HG03571 (cell line): Measurements from ENCODE around the gene TOR1AIP1.
"Not testable (repeated sequence)": the region's sequence is repeated elsewhere in the genome, so short reads cannot be mapped to it uniquely, and the experiment has no call there.

Source experiments
- ATAC-seq: cut with Tn5 transposase; IDR thresholded peaks from one replicate; pipeline ENCODE4 v1.9.1; 2021; ENCODE audit not compliant: unreplicated experiment

TOR1AIP1 gene, protein sequence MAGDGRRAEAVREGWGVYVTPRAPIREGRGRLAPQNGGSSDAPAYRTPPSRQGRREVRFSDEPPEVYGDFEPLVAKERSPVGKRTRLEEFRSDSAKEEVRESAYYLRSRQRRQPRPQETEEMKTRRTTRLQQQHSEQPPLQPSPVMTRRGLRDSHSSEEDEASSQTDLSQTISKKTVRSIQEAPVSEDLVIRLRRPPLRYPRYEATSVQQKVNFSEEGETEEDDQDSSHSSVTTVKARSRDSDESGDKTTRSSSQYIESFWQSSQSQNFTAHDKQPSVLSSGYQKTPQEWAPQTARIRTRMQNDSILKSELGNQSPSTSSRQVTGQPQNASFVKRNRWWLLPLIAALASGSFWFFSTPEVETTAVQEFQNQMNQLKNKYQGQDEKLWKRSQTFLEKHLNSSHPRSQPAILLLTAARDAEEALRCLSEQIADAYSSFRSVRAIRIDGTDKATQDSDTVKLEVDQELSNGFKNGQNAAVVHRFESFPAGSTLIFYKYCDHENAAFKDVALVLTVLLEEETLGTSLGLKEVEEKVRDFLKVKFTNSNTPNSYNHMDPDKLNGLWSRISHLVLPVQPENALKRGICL

DNA sequence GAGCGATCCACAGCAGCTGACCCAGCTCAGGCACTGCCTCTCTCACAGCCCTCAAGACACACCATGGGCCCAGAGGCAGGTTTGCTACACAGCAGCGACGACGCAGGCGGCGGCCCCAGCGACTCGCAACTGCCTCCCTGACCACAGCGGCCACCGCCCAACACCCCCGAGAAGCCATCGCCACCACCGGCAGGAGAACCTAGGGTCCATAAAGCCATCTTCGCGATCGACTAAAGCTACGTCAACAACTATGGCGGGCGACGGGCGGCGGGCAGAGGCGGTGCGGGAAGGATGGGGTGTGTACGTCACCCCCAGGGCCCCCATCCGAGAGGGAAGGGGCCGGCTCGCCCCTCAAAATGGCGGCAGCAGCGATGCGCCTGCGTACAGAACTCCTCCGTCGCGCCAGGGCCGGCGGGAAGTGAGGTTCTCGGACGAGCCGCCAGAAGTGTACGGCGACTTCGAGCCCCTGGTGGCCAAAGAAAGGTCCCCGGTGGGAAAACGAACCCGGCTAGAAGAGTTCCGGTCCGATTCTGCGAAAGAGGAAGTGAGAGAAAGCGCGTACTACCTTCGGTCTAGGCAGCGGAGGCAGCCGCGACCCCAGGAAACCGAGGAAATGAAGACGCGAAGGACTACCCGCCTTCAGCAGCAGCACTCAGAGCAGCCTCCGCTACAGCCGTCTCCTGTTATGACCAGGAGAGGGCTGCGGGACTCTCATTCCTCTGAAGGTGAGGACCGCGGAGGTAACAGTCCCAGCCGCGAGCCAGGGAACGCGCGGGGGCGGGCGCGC lies at the start of gene TOR1AIP1:
Gene TOR1AIP1, plus strand, starts transcription at position 33 of the 787 bp plus-strand sequence. Its CDS starts 218 bp downstream, at position 251.
- peak; percentile 73 for ATAC-seq

DNA sequence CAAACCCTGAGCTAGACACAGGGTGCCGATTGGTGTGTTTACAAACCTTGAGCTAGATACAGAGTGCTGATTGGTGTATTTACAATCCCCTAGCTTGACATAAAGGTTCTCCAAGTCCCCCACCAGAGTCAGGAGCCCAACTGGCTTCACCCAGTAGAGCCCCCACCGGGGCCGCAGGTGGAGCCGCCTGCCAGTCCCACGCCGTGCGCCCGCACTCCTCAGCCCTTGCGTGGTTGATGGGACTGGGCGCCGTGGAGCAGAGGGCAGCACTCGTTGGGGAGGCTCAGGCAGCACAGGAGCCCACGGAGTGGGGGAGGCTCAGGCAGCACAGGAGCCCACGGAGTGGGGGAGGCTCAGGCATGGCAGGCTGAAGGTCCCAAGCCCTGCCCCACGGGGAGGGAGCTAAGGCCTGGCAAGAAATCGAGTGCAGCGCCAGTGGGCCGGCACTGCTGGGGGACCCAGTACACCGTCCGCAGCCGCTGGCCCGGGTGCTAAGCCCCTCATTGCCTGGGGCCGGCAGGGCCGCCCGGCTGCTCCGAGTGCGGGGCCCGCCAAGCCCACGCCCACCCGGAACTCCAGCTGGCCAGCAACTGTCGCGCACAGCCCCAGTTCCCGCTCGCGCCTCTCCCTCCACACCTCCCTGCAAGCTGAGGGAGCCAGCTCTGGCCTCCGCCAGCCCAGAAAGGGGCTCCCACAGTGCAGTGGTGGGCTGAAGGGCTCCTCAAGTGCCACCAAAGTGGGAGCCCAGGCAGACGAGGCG lies 45.2 kb upstream of the TOR1AIP1 start:
- ATAC-seq, result not testable (repeated sequence)

DNA sequence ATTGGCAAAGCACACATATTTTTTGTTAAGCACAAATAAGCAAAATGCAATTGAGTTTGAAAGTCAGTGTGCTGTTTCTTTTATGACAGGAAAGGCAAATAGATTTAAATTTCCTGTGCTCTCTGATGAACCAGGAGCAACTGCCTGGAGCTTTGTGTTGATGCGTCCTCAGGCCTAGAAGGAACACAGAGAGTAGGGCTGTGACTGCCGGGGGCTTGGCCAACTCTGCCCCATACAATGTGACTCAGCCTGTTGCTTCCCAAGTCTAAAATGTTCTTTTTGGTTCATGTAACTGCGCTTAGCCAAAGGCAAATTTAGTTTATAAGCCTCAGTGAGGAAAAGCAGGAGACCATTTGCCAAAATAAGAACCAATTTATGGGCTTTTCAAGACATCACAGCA lies 42.0 kb upstream of the TOR1AIP1 start:
- no peak for ATAC-seq

DNA sequence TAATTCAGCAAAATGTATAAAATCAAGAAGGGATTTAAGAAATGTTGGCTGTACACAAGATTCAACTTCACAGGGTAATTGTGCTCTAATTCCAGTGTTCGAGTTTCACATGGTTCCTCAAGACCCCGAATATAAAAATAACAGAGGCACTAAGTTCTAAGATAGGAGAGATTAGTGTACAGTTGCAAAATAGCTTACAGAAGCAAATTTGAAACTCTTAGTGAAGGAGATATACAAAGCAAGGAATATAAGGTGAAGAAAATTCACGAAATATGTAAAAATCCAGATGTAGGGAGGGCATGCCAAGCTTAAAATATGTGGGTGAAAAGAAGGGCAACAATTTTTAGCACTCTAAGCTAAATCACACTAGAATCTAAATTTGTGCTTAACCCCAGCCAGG lies 33.9 kb upstream of the TOR1AIP1 start:
- no peak for ATAC-seq

DNA sequence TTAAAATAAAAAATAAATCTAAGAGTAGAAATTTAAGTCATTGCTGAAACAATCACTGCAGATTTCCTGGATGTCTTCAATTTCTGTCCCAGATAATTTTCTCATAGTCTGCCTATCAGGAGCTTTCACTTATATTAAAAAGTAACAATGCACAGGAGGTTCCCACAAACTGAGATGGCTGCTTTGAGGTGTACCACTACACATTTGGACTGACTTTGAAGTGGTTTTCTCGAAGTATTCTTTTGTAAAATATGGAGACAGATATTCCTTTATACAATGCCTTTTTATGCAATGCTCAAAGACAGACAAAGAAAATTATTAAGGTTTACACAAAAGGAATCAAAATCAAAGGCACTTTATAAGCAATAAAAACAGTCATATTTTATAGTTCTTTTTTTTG lies 29.0 kb upstream of the TOR1AIP1 start:
- no peak for ATAC-seq

DNA sequence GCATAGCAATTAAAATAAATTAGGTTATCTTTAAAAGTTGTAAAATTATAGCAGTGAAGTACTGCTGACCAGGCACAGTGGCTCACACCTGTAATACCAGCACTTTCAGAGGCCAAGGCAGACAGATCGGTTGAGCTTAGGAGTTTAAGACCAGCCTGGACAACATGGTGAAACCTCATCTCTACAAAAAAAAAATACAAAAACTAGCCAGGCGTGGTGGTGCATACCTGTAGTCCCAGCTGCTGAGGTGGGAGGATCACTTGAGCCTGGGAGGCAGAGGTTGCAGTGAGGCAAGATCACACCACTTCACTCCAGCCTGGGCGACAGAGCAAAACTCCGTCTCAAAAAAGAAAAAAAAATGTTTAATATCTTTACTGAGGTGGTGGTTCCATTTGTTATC lies 26.3 kb upstream of the TOR1AIP1 start:
- not testable (repeated sequence) for ATAC-seq

DNA sequence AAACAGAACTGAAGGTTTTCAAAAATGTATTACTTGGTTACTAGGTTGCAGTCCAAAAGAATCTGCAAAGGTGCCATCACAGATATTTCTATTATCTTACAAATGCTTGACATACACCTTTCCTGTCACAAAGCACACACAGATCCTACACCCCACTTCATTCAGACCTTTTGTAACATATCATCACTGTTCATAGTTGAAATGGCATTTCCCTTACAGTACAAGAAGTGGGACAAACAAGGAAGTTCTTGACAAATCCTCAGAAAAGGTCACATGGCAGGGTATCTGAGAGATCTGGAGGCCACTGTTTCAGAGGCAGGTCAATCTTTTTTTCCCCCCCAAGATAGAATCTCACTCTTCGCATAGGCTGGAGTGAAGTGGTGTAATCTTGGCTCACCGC lies 25.8 kb upstream of the TOR1AIP1 start:
- ATAC-seq, result no peak

DNA sequence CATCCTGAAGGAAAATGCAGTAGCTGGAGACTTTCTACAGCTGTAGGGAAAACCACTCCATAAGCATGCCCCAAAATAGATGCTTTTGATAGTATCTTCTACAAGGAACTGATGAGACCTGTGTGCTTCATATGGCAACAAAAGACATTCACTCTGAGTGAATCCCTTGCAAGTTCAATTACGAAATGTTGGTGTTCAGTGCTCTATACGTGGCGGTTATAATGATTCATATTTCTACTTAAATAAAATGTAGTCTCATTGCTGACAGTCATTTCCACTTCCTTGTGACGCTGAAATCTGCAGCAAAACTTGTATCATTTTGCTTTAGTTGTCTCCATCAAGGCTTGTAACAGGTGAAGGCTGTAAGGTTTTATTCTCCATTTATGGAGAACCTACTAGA lies 25.1 kb upstream of the TOR1AIP1 start:
- ATAC-seq, result no peak

DNA sequence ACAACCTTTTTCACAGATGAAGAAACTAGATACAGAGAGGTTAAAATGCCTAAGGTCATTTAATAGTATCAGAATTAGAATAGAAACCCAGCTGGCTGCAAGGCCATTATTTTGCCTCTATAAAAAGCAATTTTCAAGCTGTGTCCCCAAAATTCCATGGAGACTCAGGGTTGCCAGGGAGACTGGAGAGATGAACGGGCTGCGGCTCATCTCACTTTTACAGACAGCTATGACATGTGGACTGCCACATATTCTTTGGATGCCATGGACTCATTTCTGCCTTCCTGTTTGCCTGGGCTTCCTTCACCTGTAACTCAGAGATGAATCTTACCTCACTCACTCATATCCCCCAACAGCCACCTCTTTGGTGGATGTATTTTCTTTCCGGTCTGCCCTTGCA lies 21.4 kb upstream of the TOR1AIP1 start:
- no peak for ATAC-seq

DNA sequence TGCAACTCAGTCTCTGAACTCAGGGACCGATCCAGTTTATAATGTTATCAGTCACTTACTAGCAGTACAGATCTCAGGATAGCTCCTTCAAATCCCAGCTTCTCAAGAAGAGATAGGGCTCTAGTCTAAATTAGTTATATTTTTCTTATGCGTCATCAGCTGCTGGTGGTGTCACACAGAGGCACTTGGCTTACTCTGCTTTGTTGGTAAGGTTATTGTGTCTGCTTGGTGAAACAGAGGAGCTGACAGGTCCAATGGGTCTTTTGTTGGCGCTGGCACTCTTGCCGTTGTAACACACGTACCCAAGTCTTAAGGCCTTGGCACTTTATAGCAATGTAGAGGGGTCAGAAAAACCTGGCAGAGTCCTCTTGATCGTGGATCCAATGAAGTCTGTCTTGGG lies 16.7 kb upstream of the TOR1AIP1 start:
- no peak for ATAC-seq

DNA sequence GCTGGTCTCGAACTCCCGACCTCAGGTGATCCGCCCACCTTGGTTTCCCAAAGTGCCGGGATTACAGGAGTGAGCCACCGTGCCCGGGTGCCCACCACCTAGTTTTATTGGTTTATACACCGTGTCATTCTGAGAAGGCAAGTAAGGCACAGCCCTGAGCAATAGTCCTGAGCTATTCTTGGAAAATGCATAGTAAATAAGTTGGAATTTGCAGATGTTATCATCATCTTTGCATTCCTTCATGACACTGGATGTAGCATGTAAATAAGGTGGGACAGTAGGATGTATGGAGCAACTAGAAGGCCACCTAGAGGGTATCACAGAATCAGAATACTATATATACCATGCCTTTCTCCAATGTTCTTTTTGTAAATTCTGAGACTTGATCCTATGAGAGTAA lies 15.5 kb upstream of the TOR1AIP1 start:
- ATAC-seq, result no peak

DNA sequence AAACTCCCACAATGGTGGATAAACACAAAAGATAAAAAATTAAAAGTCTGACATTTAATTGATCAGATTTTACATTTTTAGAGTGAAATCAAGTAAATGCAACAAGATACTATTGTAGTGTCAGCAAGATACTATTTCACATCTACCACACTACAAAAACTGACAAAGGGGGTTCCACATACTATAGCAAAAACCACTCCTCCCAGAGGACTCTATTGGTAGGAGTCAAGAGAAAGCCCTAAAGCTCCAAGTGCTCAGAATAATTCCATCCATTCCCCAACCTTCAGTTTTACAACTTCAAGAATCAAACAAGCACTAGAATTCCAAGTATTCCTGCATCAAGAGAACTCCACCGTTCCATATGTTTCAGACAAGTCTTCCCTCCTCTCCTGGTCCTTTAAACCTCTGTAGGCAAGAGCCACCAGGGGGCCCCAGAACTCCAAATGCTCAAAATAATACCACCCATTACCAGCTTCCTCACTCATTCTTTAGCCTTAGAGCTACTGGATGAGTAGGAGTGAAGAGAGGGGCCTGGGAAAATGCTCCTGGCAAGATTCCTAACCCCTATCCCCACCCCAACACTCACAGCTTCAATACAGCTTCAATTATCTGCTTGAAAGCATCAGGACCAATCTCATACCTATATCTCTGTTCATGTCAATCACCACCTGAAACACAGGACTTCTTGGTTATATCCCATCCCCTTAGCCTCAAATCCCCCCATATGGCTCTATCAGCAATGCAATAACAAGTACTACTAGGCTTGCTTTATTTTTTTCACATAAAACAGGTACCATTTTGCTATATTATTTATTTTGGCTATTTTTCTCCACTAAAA lies 14.4 kb upstream of the TOR1AIP1 start:
- no peak for ATAC-seq

DNA sequence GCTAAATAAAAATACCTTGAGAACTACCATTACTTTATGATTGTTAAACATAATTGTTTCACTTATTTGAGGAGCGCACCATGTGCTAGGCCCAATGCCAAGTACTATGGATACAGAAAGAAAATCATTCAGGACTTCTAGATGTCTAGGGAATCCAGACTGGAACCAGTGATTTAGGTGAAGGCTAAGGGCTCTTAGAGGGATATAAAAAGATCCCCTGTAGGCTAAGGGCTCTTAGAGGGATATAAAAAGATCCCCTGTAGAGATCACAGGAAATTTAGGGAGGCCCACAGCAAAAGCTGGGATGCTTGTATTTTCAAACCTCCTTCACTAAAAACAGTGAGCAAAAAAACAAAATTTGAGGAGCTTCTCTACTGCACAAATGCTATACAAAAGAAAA lies 11.2 kb upstream of the TOR1AIP1 start:
- ATAC-seq, result no peak

DNA sequence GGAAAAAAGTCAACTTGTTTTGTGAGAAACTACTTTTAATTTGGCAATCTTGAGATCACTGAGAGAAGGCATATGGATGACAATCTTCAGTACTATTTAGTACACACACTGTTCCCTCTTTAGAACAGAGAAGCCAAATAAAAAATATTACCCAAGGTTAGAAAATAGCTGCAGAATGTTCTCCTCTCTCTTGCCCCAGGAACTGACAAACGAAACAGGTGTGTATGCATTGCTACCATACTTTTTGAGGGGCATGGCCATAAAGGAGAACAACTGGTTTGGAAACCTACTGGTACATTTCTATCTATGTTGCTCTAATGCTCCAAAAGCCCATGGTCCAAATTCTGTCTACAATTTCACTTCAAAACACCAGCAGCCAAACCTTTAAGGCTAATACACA lies 10.1 kb upstream of the TOR1AIP1 start:
- no peak for ATAC-seq

DNA sequence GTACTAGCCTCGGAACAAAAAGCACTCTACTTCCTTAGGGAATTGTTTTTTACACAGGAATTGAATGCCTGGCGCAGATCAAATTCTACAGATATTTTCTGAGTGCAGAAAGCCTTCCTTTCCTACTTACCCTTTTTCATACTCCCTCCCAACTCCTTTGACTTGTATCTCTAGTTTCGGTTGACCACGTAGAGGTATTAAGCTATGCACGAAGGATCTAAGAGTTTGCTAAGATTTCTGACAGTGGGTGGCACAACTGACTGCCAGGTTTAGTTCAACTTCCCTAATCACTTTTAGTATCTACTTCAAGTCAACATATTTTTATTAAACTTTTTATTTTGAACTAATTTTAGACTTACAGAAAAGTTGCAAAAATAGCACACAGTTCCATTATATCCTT lies 9.5 kb upstream of the TOR1AIP1 start:
- ATAC-seq, result no peak

DNA sequence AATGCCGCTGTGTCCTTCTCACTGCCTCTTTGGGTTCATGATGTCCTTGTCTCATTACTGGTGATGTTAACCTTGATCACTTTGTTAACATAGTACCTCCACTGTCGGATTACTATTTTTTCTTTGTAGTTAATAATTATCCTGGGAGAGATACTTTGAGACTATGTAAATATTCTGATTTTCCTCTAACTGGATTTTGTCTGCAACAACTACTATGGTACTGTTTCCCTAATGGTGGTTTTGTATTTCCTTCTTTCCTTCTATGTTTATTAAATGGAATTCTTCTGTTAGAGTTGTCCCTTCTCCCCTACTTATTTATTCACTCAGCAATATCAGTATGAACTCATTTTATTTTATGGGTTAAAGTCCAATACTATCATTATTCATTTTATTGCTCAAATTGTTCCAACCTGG lies 8.6 kb upstream of the TOR1AIP1 start:
- no peak for ATAC-seq

DNA sequence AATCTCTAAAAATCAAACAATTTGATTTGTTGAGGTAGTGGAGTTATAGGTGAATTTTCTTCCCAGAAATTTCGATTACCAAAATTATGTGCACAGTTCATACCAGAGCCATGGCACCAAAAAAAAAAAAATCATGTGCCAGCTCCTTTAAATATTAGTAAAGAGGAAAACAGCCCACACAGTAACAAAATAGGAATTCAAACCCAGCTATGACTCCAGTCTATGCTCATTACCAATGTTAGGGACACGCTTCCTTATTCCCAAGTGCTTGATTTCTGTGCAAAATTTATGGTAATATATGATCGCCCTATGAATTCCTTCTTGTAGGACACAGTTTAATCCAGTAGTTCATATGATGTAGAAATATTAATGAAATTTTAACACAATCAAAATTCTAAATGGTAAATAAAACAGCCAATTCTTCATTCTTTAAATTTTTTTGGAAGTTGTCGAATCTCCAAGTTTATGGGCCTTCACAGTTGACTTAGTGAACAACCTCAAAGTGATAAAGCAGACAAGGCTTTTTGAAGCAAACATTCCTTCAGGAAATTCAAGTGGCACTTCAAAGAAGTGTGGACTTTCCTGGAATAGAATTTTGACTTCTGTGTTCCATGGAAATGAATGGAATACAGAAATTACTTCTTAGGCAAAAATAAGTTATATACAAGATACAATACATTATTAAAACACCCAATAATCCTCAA lies 6.3 kb upstream of the TOR1AIP1 start:
- ATAC-seq, result no peak

DNA sequence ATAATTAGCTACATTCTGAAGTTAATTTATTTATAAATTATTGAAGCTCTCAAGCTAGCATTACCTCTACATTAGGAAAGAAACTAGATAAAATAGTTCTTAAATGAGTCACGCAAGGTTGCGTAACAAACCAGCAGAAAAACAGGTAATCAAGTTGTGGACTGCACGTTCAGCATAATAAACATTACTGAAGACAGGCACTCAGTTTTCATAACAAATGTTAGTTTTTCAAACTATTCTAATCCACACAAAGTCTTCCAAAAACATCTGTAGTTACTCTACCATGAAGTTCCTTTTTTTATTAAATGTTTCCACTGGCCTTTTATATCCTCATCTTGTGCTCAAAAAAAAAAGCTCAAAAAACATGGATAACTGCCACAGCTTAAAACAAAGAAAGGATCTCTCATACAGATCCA lies 5.8 kb upstream of the TOR1AIP1 start:
- no peak for ATAC-seq

DNA sequence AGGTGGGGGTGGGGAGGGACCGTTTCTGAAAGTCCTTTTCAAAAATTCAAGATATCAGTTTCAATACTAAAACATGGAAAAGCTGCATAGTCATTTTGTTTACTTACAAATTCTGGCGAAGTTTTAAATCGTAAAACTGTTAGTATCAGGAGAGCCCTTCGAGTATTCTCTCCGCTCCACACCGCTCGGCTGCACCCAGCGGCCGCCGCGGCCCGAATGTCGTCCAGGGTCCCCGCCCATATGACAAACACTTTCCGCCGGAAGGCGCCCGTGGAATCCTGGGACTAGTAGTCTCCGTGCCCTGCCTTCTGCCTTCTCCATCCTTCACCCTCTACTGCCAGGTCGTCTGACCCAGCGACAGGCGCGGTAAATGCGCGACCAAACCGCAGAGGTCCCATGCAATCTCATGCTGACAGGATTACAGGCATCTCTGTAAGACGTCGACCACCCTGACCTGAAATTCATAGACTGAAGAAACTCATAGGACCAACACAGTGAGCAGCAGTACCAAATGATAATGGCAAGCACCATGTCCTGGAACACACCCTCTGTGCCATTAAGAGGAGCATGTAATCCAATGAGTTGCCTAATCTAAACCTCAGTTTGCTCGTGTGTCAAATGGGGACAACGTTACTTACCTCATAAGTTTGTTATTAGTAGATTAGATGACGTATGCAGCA lies 4.4 kb upstream of the TOR1AIP1 start, which contains the start of gene TOR1AIP2:
Gene TOR1AIP2, minus strand, starts transcription at position 218 of the 680 bp plus-strand sequence. CDS start 25,138 bp downstream, outside the sequence.
- peak; percentile 66 for ATAC-seq
